ENCODE results near the gene ZNF785.
A peak's percentile ranks its signal among the peaks of the same experiment; 100 is the strongest.

ZNF785 gene

GRCh38 chr16:30566531-30566930 lies 19.0 kb downstream of the ZNF785 start:
- H3K36me3 ChIP-seq (ENCODE audit: control insufficient read depth in 1 of 2, insufficient read depth in 2 of 2, low read length in 2 of 2) = no peaks in the 10 kb centered on the region
- H3K9me3 ChIP-seq (ENCODE audit: control insufficient read depth in 1 of 2, low read length in 2 of 2) = no peaks in the 10 kb centered on the region
- no peak overlapping the region for H3K4me3 ChIP-seq (ENCODE audit: low read depth in 1 of 2, low read length in 2 of 2)
- H3K9ac ChIP-seq (ENCODE audit: low read depth in 1 of 2, low read length in 2 of 2) = no peak overlapping the region
- no peak overlapping the region for H3K27ac ChIP-seq (ENCODE audit: low read depth, low read length)
- H3K4me1 ChIP-seq (ENCODE audit: control insufficient read depth in 1 of 2, insufficient read depth in 2 of 2, low read length in 2 of 2) = peaks cover 16 to 17% of the 10 kb centered on the region in 2 donors
- H3K27me3 ChIP-seq (ENCODE audit: control insufficient read depth in 1 of 2, insufficient read depth in 2 of 2, low read length in 2 of 2) = no peaks in the 10 kb centered on the region

GRCh38 chr16:30565984-30566383 lies 19.5 kb downstream of the ZNF785 start:
- no peaks in the 10 kb centered on the region for H3K27me3 ChIP-seq (ENCODE audit: control insufficient read depth in 1 of 2, insufficient read depth in 2 of 2, low read length in 2 of 2)
- no peak overlapping the region for H3K9ac ChIP-seq (ENCODE audit: low read depth in 1 of 2, low read length in 2 of 2)
- no peak overlapping the region for H3K27ac ChIP-seq (ENCODE audit: low read depth, low read length)
- peaks cover 16 to 18% of the 10 kb centered on the region in 2 donors for H3K4me1 ChIP-seq (ENCODE audit: control insufficient read depth in 1 of 2, insufficient read depth in 2 of 2, low read length in 2 of 2)
- no peaks in the 10 kb centered on the region for H3K9me3 ChIP-seq (ENCODE audit: control insufficient read depth in 1 of 2, low read length in 2 of 2)
- H3K4me3 ChIP-seq (ENCODE audit: low read depth in 1 of 2, low read length in 2 of 2) = no peak overlapping the region
- no peaks in the 10 kb centered on the region for H3K36me3 ChIP-seq (ENCODE audit: control insufficient read depth in 1 of 2, insufficient read depth in 2 of 2, low read length in 2 of 2)

- Histone ChIP-seq H3K27me3 (ENCODE audit: control insufficient read depth in 1 of 2, insufficient read depth in 2 of 2, low read length in 2 of 2) (no peaks in the 10 kb centered on the region), H3K4me3 (ENCODE audit: low read depth in 1 of 2, low read length in 2 of 2) (no peak overlapping the region), H3K9ac (ENCODE audit: low read depth in 1 of 2, low read length in 2 of 2) (no peak overlapping the region), H3K9me3 (ENCODE audit: control insufficient read depth in 1 of 2, low read length in 2 of 2) (no peaks in the 10 kb centered on the region), H3K4me1 (ENCODE audit: control insufficient read depth in 1 of 2, insufficient read depth in 2 of 2, low read length in 2 of 2) (peaks cover 13 to 16% of the 10 kb centered on the region in 2 donors), H3K36me3 (ENCODE audit: control insufficient read depth in 1 of 2, insufficient read depth in 2 of 2, low read length in 2 of 2) (no peaks in the 10 kb centered on the region), H3K27ac (ENCODE audit: low read depth, low read length) (no peak overlapping the region)
Observed at GRCh38 chr16:30565526-30565925, 20.0 kb downstream of the ZNF785 start.

GRCh38 chr16:30562021-30562420 lies 23.5 kb downstream of the ZNF785 start:
- Histone ChIP-seq H3K9ac (ENCODE audit: low read depth in 1 of 2, low read length in 2 of 2) (peak overlapping the region; percentile 57 to 81), H3K36me3 (ENCODE audit: control insufficient read depth in 1 of 2, insufficient read depth in 2 of 2, low read length in 2 of 2) (no peaks in the 10 kb centered on the region), H3K27me3 (ENCODE audit: control insufficient read depth in 1 of 2, insufficient read depth in 2 of 2, low read length in 2 of 2) (no peaks in the 10 kb centered on the region), H3K4me1 (ENCODE audit: control insufficient read depth in 1 of 2, insufficient read depth in 2 of 2, low read length in 2 of 2) (peaks cover 18 to 29% of the 10 kb centered on the region in 2 donors), H3K9me3 (ENCODE audit: control insufficient read depth in 1 of 2, low read length in 2 of 2) (no peaks in the 10 kb centered on the region), H3K27ac (ENCODE audit: low read depth, low read length) (peak overlapping the region; percentile 42), H3K4me3 (ENCODE audit: low read depth in 1 of 2, low read length in 2 of 2) (peak overlapping the region in 1 of 2 donors; percentile 83)

GRCh38 chr16:30561089-30561816 lies 24.2 kb downstream of the ZNF785 start:
- Histone ChIP-seq H3K27me3 (ENCODE audit: control insufficient read depth in 1 of 2, insufficient read depth in 2 of 2, low read length in 2 of 2) (no peaks in the 10 kb centered on the region), H3K27ac (ENCODE audit: low read depth, low read length) (peak overlapping the region; percentile 70), H3K4me1 (ENCODE audit: control insufficient read depth in 1 of 2, insufficient read depth in 2 of 2, low read length in 2 of 2) (peaks cover 18 to 35% of the 10 kb centered on the region in 2 donors), H3K9me3 (ENCODE audit: control insufficient read depth in 1 of 2, low read length in 2 of 2) (no peaks in the 10 kb centered on the region), H3K9ac (ENCODE audit: low read depth in 1 of 2, low read length in 2 of 2) (peak overlapping the region; percentile 57 to 81), H3K36me3 (ENCODE audit: control insufficient read depth in 1 of 2, insufficient read depth in 2 of 2, low read length in 2 of 2) (no peaks in the 10 kb centered on the region), H3K4me3 (ENCODE audit: low read depth in 1 of 2, low read length in 2 of 2) (peak overlapping the region; percentile 54 to 83)

GRCh38 chr16:30559690-30560089 lies 25.8 kb downstream of the ZNF785 start:
- H3K9me3 ChIP-seq (ENCODE audit: control insufficient read depth in 1 of 2, low read length in 2 of 2) = no peaks in the 10 kb centered on the region
- peak overlapping the region; percentile 55 for H3K27ac ChIP-seq (ENCODE audit: low read depth, low read length)
- peak overlapping the region; percentile 10 to 57 for H3K9ac ChIP-seq (ENCODE audit: low read depth in 1 of 2, low read length in 2 of 2)
- peaks cover 7 to 10% of the 10 kb centered on the region in 2 donors for H3K36me3 ChIP-seq (ENCODE audit: control insufficient read depth in 1 of 2, insufficient read depth in 2 of 2, low read length in 2 of 2)
- peaks cover 18 to 36% of the 10 kb centered on the region in 2 donors for H3K4me1 ChIP-seq (ENCODE audit: control insufficient read depth in 1 of 2, insufficient read depth in 2 of 2, low read length in 2 of 2)
- H3K27me3 ChIP-seq (ENCODE audit: control insufficient read depth in 1 of 2, insufficient read depth in 2 of 2, low read length in 2 of 2) = no peaks in the 10 kb centered on the region
- no peak overlapping the region for H3K4me3 ChIP-seq (ENCODE audit: low read depth in 1 of 2, low read length in 2 of 2)

GRCh38 chr16:30558789-30559377 lies 26.6 kb downstream of the ZNF785 start:
- Histone ChIP-seq H3K27ac (ENCODE audit: low read depth, low read length) (peak overlapping the region; percentile 93), H3K9ac (ENCODE audit: low read depth in 1 of 2, low read length in 2 of 2) (peak overlapping the region in 1 of 2 donors; percentile 10), H3K36me3 (ENCODE audit: control insufficient read depth in 1 of 2, insufficient read depth in 2 of 2, low read length in 2 of 2) (peaks cover 14 to 16% of the 10 kb centered on the region in 2 donors), H3K4me3 (ENCODE audit: low read depth in 1 of 2, low read length in 2 of 2) (peak overlapping the region; percentile 12 to 44), H3K9me3 (ENCODE audit: control insufficient read depth in 1 of 2, low read length in 2 of 2) (no peaks in the 10 kb centered on the region), H3K27me3 (ENCODE audit: control insufficient read depth in 1 of 2, insufficient read depth in 2 of 2, low read length in 2 of 2) (no peaks in the 10 kb centered on the region), H3K4me1 (ENCODE audit: control insufficient read depth in 1 of 2, insufficient read depth in 2 of 2, low read length in 2 of 2) (peaks cover 18 to 36% of the 10 kb centered on the region in 2 donors)

- H3K9ac ChIP-seq (ENCODE audit: low read depth in 1 of 2, low read length in 2 of 2) = peak within 1 kb of the TSS; percentile 90 to 93
- H3K27ac ChIP-seq (ENCODE audit: low read depth, low read length) = peak within 1 kb of the TSS; percentile 93
- peak within 1 kb of the TSS; percentile 76 to 84 for H3K4me3 ChIP-seq (ENCODE audit: low read depth in 1 of 2, low read length in 2 of 2)
- no peaks in the 10 kb centered on the region for H3K27me3 ChIP-seq (ENCODE audit: control insufficient read depth in 1 of 2, insufficient read depth in 2 of 2, low read length in 2 of 2)
- H3K36me3 ChIP-seq (ENCODE audit: control insufficient read depth in 1 of 2, insufficient read depth in 2 of 2, low read length in 2 of 2) = peaks cover 14 to 18% of the 10 kb centered on the region in 2 donors
- no peaks in the 10 kb centered on the region for H3K9me3 ChIP-seq (ENCODE audit: control insufficient read depth in 1 of 2, low read length in 2 of 2)
- peaks cover 22 to 39% of the 10 kb centered on the region in 2 donors for H3K4me1 ChIP-seq (ENCODE audit: control insufficient read depth in 1 of 2, insufficient read depth in 2 of 2, low read length in 2 of 2)
Observed at GRCh38 chr16:30557957-30558788, 27.3 kb downstream of the ZNF785 start, which contains the start of gene ZNF764. TSS of gene ZNF764 (minus strand) at chr16:30558374. CDS start at chr16:30558182, 192 bp downstream.

- Histone ChIP-seq H3K4me1 (ENCODE audit: control insufficient read depth in 1 of 2, insufficient read depth in 2 of 2, low read length in 2 of 2) (peaks cover 22 to 41% of the 10 kb centered on the region in 2 donors), H3K4me3 (ENCODE audit: low read depth in 1 of 2, low read length in 2 of 2) (peak overlapping the region; percentile 76 to 84), H3K9me3 (ENCODE audit: control insufficient read depth in 1 of 2, low read length in 2 of 2) (no peaks in the 10 kb centered on the region), H3K9ac (ENCODE audit: low read depth in 1 of 2, low read length in 2 of 2) (peak overlapping the region; percentile 90 to 93), H3K27ac (ENCODE audit: low read depth, low read length) (peak overlapping the region; percentile 93), H3K36me3 (ENCODE audit: control insufficient read depth in 1 of 2, insufficient read depth in 2 of 2, low read length in 2 of 2) (peaks cover 14 to 22% of the 10 kb centered on the region in 2 donors), H3K27me3 (ENCODE audit: control insufficient read depth in 1 of 2, insufficient read depth in 2 of 2, low read length in 2 of 2) (no peaks in the 10 kb centered on the region)
Observed at GRCh38 chr16:30557707-30557956, 27.9 kb downstream of the ZNF785 start.

GRCh38 chr16:30556125-30556473 lies 29.4 kb downstream of the ZNF785 start:
- no peak overlapping the region for H3K9ac ChIP-seq (ENCODE audit: low read depth in 1 of 2, low read length in 2 of 2)
- peaks cover 19 to 38% of the 10 kb centered on the region in 2 donors for H3K4me1 ChIP-seq (ENCODE audit: control insufficient read depth in 1 of 2, insufficient read depth in 2 of 2, low read length in 2 of 2)
- H3K36me3 ChIP-seq (ENCODE audit: control insufficient read depth in 1 of 2, insufficient read depth in 2 of 2, low read length in 2 of 2) = peaks cover 14 to 22% of the 10 kb centered on the region in 2 donors
- no peaks in the 10 kb centered on the region for H3K9me3 ChIP-seq (ENCODE audit: control insufficient read depth in 1 of 2, low read length in 2 of 2)
- H3K4me3 ChIP-seq (ENCODE audit: low read depth in 1 of 2, low read length in 2 of 2) = no peak overlapping the region
- H3K27me3 ChIP-seq (ENCODE audit: control insufficient read depth in 1 of 2, insufficient read depth in 2 of 2, low read length in 2 of 2) = no peaks in the 10 kb centered on the region
- H3K27ac ChIP-seq (ENCODE audit: low read depth, low read length) = no peak overlapping the region

Measured in duodenal mucosa (tissue), 2 donors.